HUDEP-2 (cell line): Measurements from ENCODE around the gene CHRNE.
"Not testable (repeated sequence)": the region's sequence is repeated elsewhere in the genome, so short reads cannot be mapped to it uniquely, and the experiment has no call there.

Source experiments
- DNase-seq, 76 experiments: peaks; one replicate each; lab custom pipeline; 2025; ENCODE audit not compliant: unreplicated experiment in 76 of 76; lab: John Stamatoyannopoulos, UW

The CHRNE gene

GRCh38 chr17:4858068-4858881 lies 44.6 kb downstream of the CHRNE start:
- DNase-seq, result no peak

GRCh38 chr17:4857347-4857746 lies 45.6 kb downstream of the CHRNE start:
- not testable (repeated sequence) for DNase-seq

- no peak for DNase-seq
These were observed 46.0 kb downstream of the CHRNE start for GRCh38 chr17:4856937-4857314.

GRCh38 chr17:4856271-4856936 lies 46.5 kb downstream of the CHRNE start:
- no peak for DNase-seq

- DNase-seq, result no peak
These were observed 48.7 kb downstream of the CHRNE start for GRCh38 chr17:4854111-4854681.

- no peak for DNase-seq
These were observed 49.7 kb downstream of the CHRNE start for GRCh38 chr17:4853208-4853671.

- peak in 9 of 76 experiments; percentile 4 to 31 (median 13) for DNase-seq
These were observed 50.2 kb downstream of the CHRNE start for GRCh38 chr17:4852567-4853207.

- DNase-seq, result no peak
These were observed 51.8 kb downstream of the CHRNE start for GRCh38 chr17:4851084-4851483.

GRCh38 chr17:4850246-4850645 lies 52.7 kb downstream of the CHRNE start:
- no peak for DNase-seq

- no peak for DNase-seq
These were observed 53.8 kb downstream of the CHRNE start for GRCh38 chr17:4849011-4849536.
